Measurements from ENCODE around the gene SNX33.

DNA sequence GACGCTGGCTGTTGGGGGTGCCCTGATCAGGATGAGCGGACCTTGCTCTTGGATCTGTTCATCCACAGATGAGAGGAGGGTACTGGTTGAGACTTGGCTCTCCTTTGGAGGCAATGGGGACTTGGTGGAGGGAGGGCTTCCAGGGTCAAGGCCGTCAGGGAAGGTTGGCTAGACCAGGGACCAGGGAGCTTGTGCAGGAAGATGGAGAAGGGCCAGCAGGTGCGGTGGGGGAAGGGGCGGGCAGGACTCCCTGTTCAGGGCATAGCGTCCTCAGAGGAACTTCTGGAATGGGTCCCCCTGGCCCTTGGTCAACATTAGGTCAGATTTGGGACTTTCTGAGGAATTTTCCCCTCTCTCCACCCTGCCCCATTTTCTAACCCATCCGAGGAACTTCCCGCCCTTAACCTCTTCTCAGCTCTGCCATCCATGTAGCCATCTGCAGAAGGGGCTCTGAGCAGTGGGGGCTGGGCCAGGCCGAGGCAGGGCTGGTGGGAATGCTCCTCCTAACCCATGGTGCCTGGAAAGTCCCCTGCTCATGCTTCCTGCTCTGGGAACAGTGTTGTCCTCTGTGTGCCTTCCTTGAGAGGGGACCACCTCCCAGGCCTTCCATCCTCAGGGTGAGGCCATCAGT is 11.5 kb downstream of the SNX33 start:
- TF ChIP-seq POLR2A (IDR thresholded peaks at IDR 0.05) = no peak
- TF ChIP-seq, protein P1, sequence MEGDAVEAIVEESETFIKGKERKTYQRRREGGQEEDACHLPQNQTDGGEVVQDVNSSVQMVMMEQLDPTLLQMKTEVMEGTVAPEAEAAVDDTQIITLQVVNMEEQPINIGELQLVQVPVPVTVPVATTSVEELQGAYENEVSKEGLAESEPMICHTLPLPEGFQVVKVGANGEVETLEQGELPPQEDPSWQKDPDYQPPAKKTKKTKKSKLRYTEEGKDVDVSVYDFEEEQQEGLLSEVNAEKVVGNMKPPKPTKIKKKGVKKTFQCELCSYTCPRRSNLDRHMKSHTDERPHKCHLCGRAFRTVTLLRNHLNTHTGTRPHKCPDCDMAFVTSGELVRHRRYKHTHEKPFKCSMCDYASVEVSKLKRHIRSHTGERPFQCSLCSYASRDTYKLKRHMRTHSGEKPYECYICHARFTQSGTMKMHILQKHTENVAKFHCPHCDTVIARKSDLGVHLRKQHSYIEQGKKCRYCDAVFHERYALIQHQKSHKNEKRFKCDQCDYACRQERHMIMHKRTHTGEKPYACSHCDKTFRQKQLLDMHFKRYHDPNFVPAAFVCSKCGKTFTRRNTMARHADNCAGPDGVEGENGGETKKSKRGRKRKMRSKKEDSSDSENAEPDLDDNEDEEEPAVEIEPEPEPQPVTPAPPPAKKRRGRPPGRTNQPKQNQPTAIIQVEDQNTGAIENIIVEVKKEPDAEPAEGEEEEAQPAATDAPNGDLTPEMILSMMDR (IDR thresholded peaks at IDR 0.05) = no peak
